ENCODE results near the gene PCDHGA8.
"Not testable (repeated sequence)": the region's sequence is repeated elsewhere in the genome, so short reads cannot be mapped to it uniquely, and the experiment has no call there.

The PCDHGA8 gene

DNA sequence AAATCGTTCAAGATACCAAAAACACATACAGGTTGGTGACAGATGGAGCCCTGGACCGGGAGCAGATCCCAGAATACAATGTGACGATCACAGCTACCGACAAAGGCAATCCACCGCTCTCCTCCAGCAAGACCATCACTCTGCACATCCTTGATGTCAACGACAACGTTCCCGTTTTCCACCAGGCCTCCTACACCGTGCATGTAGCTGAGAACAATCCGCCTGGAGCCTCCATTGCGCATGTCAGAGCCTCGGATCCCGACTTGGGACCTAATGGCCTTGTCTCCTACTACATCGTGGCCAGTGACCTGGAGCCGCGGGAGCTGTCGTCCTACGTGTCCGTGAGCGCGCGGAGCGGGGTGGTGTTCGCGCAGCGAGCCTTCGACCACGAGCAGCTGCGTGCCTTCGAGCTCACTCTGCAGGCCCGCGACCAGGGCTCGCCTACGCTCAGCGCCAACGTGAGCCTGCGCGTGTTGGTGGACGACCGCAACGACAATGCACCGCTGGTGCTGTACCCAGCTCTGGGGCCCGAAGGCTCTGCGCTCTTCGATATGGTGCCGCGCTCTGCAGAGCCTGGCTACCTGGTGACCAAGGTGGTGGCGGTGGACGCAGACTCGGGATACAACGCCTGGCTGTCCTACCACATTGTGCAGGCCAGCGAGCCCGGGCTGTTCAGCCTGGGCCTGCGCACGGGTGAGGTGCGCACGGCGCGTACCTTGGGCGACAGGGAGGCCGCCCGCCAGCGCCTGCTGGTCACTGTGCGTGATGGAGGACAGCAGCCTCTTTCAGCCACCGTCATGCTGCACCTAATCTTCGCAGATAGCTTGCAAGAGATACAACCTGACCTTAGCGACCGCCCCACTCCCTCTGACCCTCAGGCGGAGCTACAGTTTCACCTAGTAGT lies 20.6 kb upstream of the PCDHGA8 start:
- no peak for DNase-seq

DNA sequence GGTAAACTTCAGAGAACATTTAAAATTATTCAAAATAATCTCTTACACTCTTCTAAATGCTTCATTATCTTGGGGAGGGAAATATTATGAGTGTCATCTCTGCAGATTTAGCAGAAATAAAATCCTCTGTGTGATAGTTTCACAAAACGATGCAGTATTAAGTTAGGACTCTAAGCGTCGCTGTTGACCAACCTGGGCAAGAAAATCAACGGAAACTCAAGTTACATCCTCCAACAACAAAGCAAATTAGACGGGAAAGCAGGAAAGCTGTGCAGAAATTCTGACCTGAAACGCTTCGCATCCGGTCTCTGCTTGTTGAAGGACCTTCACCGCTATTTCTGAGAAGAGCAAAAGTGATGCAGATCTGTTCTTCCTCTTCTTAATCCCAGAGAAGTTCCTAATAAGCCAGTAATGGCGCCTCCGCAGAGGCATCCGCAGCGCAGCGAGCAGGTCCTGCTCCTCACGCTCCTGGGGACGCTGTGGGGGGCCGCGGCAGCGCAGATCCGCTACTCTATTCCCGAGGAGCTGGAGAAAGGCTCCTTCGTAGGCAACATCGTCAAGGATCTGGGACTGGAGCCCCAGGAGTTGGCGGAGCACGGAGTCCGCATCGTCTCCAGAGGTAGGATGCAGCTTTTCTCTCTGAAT lies 18.6 kb upstream of the PCDHGA8 start, which contains the start of gene PCDHGA6:
Gene PCDHGA6, plus strand, starts transcription at position 219 of the 645 bp plus-strand sequence. Its CDS starts 193 bp downstream, at position 412.
- no peak for DNase-seq

DNA sequence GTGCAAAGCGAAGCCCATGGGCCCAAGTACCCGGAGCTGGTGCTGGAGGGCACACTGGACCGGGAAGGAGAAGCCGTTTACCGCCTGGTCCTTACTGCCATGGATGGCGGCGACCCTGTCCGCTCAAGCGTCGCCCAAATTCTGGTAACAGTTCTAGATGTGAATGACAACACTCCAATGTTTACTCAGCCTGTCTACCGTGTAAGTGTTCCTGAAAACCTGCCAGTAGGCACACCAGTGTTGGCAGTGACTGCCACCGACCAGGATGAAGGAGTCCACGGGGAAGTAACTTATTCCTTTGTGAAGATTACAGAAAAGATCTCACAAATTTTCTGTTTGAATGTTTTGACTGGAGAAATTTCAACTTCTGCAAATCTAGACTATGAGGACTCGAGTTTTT lies 17.8 kb upstream of the PCDHGA8 start:
- no peak for DNase-seq

DNA sequence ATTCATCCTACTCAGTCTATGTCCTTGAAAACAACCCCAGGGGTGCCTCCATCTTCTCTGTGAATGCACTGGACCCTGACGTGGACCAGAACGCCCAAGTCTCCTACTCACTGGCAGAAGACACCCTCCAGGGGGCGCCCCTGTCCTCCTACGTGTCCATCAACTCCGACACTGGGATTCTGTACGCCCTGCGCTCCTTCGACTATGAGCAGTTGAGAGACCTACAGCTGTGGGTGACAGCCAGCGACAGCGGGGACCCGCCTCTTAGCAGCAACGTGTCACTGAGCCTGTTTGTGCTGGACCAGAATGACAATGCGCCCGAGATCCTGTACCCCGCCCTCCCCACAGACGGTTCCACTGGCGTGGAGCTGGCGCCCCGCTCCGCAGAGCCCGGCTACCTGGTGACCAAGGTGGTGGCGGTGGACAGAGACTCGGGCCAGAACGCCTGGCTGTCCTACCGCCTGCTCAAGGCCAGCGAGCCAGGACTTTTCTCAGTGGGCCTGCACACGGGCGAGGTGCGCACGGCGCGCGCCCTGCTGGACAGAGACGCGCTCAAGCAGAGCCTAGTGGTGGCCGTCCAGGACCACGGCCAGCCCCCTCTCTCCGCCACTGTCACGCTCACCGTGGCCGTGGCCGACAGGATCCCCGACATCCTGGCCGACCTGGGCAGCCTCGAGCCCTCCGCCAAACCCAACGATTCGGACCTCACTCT lies 16.8 kb upstream of the PCDHGA8 start:
- DNase-seq = not testable (repeated sequence)

DNA sequence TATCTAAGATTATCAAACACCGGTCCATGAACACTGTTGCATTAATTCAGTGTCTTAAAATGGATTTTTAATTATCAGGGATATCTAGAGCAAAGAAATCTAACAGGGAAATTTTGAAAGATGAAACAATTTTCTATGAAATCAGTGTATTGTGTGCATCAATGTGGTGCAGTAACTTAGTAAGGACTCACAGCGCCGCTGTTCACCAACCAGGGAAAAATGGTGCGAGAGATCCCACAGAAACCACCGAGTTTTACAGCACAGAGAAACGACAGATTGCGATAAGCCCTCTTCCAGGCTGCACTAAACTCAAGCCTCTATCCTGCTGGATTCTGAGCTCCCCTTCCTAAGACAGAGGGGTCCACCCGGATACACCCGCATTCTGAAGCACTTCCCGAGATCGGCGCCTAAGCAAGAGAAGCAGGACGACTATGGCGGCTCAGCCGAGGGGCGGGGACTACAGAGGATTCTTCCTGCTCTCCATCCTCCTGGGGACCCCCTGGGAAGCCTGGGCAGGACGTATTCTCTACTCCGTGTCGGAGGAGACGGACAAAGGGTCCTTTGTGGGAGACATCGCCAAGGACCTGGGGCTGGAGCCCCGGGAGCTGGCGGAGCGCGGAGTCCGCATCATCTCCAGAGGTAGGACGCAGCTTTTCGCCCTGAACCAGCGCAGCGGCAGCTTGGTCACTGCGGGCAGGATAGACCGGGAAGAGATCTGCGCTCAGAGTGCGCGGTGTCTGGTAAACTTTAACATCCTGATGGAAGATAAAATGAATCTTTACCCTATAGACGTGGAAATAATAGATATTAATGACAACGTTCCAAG lies 9.8 kb upstream of the PCDHGA8 start, which contains the start of gene PCDHGA7:
Gene PCDHGA7, plus strand, starts transcription at position 274 of the 826 bp plus-strand sequence. Its CDS starts 158 bp downstream, at position 432.
- no peak for DNase-seq

DNA sequence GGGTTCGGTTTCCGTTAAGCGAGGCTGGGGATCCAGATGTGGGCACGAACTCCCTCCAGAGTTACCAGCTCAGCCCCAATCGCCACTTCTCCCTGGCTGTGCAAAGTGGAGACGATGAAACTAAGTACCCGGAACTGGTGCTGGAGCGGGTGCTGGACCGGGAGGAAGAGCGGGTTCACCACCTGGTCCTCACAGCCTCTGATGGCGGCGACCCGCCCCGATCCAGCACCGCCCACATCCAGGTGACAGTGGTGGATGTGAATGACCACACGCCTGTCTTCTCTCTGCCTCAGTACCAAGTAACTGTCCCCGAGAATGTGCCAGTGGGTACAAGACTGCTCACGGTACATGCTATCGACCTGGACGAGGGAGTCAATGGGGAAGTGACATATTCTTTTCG lies 9.1 kb upstream of the PCDHGA8 start:
- no peak for DNase-seq

DNA sequence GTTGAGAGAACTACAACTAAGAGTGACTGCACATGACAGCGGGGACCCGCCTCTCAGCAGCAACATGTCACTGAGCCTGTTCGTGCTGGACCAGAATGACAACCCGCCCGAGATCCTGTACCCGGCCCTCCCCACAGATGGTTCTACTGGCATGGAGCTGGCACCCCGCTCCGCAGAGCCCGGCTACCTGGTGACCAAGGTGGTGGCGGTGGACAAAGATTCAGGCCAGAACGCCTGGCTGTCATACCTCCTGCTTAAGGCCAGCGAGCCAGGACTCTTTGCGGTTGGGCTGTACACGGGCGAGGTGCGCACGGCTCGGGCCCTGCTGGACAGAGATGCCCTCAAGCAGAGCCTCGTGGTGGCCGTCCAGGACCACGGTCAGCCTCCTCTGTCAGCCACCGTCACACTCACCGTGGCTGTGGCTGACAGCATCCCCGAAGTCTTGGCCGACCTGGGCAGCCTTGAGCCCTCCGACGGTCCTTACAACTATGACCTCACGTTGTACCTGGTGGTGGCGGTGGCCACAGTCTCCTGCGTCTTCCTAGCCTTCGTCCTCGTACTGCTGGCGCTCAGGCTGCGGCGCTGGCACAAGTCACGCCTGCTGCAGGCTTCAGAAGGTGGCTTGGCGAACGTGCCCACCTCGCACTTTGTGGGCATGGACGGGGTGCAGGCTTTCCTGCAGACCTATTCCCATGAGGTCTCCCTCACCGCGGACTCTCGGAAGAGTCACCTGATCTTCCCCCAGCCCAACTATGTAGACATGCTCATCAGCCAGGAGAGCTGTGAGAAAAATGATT lies 7.8 kb upstream of the PCDHGA8 start:
- no peak for DNase-seq

DNA sequence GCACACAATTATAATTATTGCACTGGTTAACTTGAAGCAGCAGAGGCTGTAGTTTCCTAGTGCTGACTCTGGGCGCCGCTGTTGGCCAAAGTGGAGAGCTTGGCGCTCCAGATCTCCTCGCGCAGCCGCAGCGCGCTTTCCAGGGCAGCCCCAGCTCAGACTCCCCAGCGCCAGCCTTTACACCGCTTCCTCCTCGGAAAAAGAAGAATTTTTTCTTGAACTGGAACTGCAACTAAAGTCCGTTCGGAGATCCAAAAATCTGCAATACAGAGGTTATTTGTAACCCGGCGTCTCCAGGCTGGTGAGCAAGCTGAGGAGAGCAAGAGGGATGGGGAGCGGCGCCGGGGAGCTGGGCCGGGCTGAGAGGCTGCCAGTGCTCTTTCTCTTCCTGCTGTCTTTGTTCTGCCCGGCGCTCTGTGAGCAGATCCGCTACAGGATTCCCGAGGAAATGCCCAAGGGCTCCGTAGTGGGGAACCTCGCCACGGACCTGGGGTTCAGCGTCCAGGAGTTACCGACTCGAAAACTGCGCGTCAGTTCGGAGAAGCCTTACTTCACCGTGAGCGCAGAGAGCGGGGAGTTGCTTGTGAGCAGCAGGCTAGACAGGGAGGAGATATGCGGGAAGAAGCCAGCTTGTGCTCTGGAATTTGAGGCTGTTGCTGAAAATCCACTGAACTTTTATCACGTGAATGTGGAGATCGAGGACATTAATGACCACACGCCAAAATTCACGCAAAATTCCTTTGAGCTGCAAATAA lies 4.7 kb upstream of the PCDHGA8 start, which contains the start of gene PCDHGB4:
Gene PCDHGB4, plus strand, starts transcription at position 142 of the 755 bp plus-strand sequence. Its CDS starts 187 bp downstream, at position 329.
- DNase-seq = not testable (repeated sequence)

DNA sequence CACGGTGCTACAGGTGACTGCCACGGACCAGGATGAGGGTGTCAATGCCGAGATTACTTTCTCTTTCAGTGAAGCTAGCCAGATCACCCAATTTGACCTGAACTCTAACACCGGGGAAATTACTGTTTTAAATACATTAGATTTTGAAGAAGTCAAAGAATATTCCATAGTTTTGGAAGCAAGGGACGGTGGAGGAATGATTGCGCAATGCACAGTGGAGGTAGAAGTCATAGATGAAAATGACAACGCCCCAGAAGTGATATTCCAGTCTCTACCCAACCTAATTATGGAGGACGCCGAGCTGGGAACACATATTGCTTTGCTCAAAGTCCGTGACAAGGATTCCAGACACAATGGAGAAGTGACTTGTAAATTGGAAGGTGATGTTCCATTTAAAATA lies 3.8 kb upstream of the PCDHGA8 start:
- no peak for DNase-seq

DNA sequence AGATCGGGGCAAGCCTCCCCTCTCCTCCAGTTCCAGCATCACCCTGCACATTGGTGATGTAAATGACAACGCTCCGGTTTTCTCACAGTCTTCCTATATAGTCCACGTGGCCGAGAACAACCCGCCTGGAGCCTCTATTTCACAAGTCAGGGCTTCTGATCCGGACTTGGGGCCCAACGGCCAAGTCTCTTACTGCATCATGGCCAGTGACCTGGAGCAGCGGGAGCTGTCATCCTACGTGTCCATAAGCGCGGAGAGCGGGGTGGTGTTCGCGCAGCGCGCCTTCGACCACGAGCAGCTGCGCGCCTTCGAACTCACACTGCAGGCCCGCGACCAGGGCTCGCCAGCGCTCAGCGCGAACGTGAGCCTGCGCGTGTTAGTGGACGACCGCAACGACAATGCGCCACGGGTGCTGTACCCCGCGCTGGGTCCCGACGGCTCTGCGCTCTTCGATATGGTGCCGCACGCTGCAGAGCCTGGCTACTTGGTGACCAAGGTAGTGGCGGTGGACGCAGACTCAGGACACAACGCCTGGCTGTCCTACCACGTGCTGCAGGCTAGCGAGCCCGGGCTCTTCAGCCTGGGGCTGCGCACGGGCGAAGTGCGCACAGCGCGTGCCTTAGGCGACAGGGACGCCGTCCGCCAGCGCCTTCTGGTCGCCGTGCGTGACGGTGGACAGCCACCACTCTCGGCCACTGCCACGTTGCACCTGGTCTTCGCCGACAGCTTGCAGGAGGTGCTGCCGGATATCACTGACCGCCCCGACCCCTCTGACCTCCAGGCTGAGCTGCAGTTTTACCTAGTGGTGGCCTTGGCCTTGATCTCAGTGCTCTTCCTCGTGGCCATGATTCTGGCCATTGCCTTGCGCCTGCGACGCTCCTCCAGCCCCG lies 3.0 kb upstream of the PCDHGA8 start:
- no peak for DNase-seq

DNA sequence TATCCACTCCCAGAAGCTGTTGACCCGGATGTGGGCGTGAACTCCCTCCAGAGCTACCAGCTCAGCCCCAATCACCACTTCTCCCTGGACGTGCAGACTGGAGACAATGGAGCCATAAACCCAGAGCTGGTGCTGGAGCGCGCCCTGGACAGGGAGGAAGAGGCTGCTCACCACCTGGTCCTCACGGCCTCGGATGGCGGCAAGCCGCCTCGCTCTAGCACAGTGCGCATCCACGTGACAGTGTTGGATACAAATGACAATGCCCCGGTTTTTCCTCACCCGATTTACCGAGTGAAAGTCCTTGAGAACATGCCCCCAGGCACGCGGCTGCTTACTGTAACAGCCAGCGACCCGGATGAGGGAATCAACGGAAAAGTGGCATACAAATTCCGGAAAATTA lies 834 bp downstream of the PCDHGA8 start:
- DNase-seq = no peak

DNA sequence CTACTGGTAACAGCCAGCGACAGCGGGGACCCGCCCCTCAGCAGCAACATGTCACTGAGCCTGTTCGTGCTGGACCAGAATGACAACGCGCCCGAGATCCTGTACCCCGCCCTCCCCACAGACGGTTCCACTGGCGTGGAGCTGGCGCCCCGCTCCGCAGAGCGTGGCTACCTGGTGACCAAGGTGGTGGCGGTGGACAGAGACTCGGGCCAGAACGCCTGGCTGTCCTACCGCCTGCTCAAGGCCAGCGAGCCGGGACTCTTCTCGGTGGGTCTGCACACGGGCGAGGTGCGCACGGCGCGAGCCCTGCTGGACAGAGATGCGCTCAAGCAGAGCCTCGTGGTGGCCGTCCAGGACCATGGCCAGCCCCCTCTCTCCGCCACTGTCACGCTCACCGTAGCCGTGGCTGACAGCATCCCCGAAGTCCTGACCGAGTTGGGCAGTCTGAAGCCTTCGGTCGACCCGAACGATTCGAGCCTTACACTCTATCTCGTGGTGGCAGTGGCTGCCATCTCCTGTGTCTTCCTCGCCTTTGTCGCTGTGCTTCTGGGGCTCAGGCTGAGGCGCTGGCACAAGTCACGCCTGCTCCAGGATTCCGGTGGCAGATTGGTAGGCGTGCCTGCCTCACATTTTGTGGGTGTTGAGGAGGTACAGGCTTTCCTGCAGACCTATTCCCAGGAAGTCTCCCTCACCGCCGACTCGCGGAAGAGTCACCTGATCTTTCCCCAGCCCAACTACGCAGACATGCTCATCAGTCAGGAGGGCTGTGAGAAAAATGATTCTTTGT lies 2.2 kb downstream of the PCDHGA8 start:
- DNase-seq = not testable (repeated sequence)

DNA sequence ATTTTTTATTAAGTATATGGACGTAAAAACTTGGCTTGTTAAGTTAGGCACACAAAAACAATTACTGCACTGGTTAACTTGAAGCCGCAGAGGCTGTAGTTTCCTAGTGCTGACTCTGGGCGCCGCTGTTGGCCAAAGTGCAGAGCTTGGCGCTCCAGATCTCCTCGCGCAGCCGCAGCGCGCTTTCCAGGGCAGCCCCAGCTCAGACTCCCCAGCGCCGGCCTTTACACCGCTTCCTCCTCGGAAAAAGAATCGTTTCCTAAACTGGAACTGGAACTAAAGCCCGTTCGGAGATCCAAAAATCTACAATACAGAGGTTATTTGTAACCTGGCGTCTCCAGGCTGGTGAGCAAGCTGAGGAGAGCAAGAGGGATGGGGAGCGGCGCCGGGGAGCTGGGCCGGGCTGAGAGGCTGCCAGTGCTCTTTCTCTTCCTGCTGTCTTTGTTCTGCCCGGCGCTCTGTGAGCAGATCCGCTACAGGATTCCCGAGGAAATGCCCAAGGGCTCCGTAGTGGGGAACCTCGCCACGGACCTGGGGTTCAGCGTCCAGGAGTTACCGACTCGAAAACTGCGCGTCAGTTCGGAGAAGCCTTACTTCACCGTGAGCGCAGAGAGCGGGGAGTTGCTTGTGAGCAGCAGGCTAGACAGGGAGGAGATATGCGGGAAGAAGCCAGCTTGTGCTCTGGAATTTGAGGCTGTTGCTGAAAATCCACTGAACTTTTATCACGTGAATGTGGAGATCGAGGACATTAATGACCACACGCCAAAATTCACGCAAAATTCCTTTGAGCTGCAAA lies 5.5 kb downstream of the PCDHGA8 start, which contains the start of gene PCDHGB5:
Gene PCDHGB5, plus strand, starts transcription at position 192 of the 796 bp plus-strand sequence. Its CDS starts 181 bp downstream, at position 373.
- not testable (repeated sequence) for DNase-seq

DNA sequence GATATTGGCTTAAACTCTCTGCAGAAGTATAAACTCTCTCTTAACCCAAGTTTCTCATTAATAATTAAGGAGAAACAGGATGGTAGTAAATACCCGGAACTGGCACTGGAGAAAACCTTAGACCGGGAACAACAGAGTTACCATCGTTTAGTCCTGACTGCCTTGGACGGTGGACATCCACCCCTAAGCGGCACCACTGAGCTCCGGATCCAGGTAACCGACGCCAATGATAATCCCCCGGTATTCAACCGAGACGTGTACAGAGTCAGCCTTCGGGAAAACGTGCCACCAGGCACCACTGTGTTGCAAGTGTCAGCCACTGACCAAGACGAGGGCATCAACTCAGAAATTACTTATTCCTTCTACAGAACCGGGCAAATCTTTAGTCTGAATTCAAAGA lies 6.2 kb downstream of the PCDHGA8 start:
- no peak for DNase-seq

DNA sequence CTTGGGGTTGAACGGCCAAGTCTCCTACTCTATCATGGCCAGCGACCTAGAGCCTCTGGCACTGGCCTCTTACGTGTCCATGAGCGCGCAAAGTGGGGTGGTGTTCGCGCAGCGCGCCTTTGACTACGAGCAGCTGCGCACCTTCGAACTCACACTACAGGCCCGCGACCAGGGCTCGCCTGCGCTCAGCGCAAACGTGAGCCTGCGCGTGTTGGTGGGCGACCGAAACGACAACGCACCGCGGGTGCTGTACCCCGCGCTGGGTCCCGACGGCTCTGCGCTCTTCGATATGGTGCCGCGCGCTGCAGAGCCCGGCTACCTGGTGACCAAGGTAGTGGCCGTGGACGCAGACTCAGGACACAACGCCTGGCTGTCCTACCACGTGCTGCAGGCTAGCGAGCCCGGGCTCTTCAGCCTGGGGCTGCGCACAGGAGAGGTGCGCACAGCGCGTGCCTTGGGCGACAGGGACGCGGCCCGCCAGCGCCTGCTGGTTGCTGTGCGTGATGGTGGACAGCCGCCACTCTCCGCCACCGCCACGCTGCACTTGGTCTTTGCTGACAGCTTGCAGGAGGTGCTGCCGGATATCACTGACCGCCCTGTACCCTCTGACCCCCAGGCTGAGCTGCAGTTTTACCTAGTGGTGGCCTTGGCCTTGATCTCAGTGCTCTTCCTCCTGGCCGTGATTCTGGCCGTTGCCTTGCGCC lies 7.3 kb downstream of the PCDHGA8 start:
- DNase-seq = no peak

DNA sequence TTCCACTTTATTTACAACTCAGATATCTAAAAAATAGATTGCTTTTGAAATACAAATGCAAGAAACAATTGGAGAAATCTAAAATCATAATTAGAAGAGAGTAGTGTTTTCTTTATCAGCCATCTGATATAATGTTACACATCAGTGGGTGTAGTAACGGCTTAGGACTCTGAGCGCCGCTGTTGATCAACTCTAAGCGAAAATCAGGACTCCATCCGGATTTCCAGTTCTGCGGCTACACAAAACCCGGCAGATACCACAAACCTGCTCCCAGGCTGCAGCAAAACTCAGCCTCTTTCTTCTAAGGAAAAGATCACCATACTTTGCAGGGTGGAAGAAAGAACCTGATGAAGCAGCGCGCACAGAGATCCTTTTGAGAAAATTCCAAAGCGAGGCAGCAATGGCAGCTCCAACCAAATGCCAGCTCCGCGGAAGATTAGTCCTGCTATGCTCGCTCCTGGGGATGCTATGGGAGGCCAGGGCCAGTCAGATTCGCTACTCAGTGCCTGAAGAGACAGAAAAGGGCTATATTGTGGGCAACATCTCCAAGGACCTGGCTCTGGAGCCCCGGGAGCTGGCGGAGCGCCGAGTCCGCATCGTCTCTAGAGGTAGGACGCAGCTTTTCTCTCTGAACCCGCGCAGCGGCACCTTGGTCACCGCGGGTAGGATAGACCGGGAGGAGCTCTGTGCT lies 10.3 kb downstream of the PCDHGA8 start, which contains the start of gene PCDHGA9:
Gene PCDHGA9, plus strand, starts transcription at position 226 of the 691 bp plus-strand sequence. Its CDS starts 175 bp downstream, at position 401.
- DNase-seq = no peak
